GM23248 (cell line): ENCODE data around the gene CDK5RAP3.

Experiments
- EZH2 ChIP-seq: fragments of 200-600 bp; sonication (generic); IDR thresholded peaks from 2 replicates; pipeline ENCODE4 v1.6.1; 2018; ENCODE audit warnings: antibody characterized with exemption, mild to moderate bottlenecking; ENCODE audit not compliant: insufficient read depth, poor library complexity, severe bottlenecking
- EZH2phosphoT487 ChIP-seq: fragments of 200-600 bp; sonication (generic); IDR thresholded peaks from 2 replicates; pipeline ENCODE4 v1.6.1; 2018; ENCODE audit warnings: antibody characterized with exemption, moderate library complexity, mild to moderate bottlenecking, low read depth; ENCODE audit not compliant: insufficient read depth

- TF ChIP-seq EZH2 (no peak), EZH2phosphoT487 (no peak)
Observed at GRCh38 chr17:48006936-48007709, 36.2 kb downstream of the CDK5RAP3 start.
